MM.1S (cell line): Measurements from ENCODE around the gene IER5.

Experiments
- CTCF ChIP-seq: fragments of 300-600 bp; sonication (generic); IDR thresholded peaks from 2 replicates; pipeline ENCODE4 v1.5.1; 2016; ENCODE audit warnings: antibody characterized with exemption, low read length, mixed read lengths
- EZH2phosphoT487 ChIP-seq: fragments of 300-600 bp; sonication (generic); IDR thresholded peaks from 2 replicates; pipeline ENCODE4 v1.6.1; 2018; ENCODE audit warnings: antibody characterized with exemption, low read length

GRCh38 chr1:181122222-181122621, 33.7 kb downstream of the IER5 start:
- no peak for TF ChIP-seq EZH2phosphoT487
- TF ChIP-seq CTCF: no peak
